Measurements from ENCODE around the gene KCTD3. TPM values are rescaled to one million over a fixed set of nuclear protein-coding genes. Genes with fewer than 3 reads are reported as not detected.

KCTD3 gene
- total and polyA plus RNA-seq, 10 of the 15 experiments (the other 5 are each of a cell fraction or from before 2014, with no cell fraction given) = 3.6 to 19.8 (median 10.7) TPM

DNA sequence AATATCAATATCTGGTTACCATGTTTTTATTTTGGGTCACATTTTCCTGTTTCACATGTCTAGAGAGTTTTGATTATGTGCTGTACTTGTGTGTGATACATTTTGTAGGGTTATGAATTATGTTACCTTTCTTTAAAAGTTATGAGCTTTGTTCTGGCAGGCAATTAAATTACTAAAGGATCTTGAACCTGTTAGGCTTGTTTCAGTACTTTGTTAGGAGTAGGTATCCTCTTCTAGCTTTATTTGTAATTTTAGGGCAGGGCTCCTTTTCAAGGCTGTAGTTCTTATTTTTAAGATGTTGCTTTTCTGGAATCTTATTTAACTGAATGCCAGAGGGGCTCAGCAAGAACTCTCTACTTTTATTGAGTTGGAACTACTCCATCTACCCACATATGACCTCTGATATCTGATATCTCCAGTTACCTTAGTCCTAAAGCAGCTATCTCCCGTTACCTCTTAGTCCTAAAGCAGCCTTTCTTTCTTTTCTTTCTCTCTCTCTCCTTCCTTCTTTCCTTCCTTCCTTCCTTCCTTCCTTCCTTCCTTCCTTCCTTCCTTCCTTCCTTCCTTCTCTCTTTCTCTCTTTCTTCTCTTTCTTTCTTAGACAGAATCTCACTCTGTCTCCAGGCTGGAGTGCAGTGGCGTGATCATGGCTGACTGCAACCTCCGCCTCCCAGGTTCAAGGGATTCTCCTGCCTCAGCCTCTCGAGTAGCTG, 23.8 kb downstream of the KCTD3 start (continued):
- no peak for TF ChIP-seq ZBTB11 (CRISPR knock-in tag; IDR thresholded peaks at IDR 0.05)

GRCh38 chr1:215594640-215595039, 27.5 kb downstream of the KCTD3 start:
- RAD21 ChIA-PET (ENCODE audit: unreplicated experiment) = interaction anchor here (1.3 kb wide), 1 partner anchor 24 kb away, joined by 3 read pairs; no protein-coding TSS in a partner anchor
- no peak for FAIRE-seq
- DNase-seq (ENCODE audit: low read depth, low spot score) = no peak
- POLR2A ChIA-PET = interaction anchor here (0.5 kb wide), 1 partner anchor 41 kb away, joined by 3 read pairs; no protein-coding TSS in a partner anchor
- CTCF ChIA-PET = interaction anchor here (0.9 to 2.1 kb wide), 4 partner anchors 8 to 27 kb away, joined by 3 to 10 read pairs (median 4); no protein-coding TSS in a partner anchor
- Histone ChIP-seq H3K27ac (ENCODE audit: control insufficient read depth, insufficient read depth) (no peak overlapping the region), H3K36me3 (ENCODE audit: control insufficient read depth in 2 of 2, insufficient read depth in 2 of 2, low read length in 1 of 2) (no peaks in the 10 kb centered on the region), H3K4me1 (ENCODE audit: control insufficient read depth, insufficient read depth, low read length) (peaks cover 5% of the 10 kb centered on the region; the same call in 1 of the 2 replicates), H3K9ac (ENCODE audit: control insufficient read depth, insufficient read depth, low read length) (no peak overlapping the region), H3K4me2 (ENCODE audit: control insufficient read depth, insufficient read depth) (no peak overlapping the region), H2AFZ (ENCODE audit: control insufficient read depth, low read depth, low read length) (no peak overlapping the region), H4K20me1 (ENCODE audit: control insufficient read depth, insufficient read depth) (no peaks in the 10 kb centered on the region), H3K9me3 (replicated peaks; ENCODE audit: control insufficient read depth, insufficient read depth, low read length) (no peaks in the 10 kb centered on the region), H3K4me3 (no peak overlapping the region), H3K79me2 (ENCODE audit: control insufficient read depth, insufficient read depth, low read length) (no peaks in the 10 kb centered on the region), H3K27me3 (replicated peaks in 1 of 2; ENCODE audit: control insufficient read depth in 2 of 2, insufficient read depth in 2 of 2, low read length in 1 of 2) (no peaks in the 10 kb centered on the region)
- intact Hi-C loops (cut with micrococcal nuclease; ENCODE audit: unreplicated experiment) (no loop called here), in situ Hi-C loops (cut with MboI) (no loop called here)
- BruUV-seq (replicated peaks) = no TSS peak
- ATAC-seq = no peak
- SMC1A ChIA-PET (ENCODE audit: uncharacterized antibody, unreplicated experiment) = interaction anchor here (0.9 to 1.8 kb wide), 5 partner anchors 8 to 39 kb away, joined by 3 to 6 read pairs (median 4); no protein-coding TSS in a partner anchor
- 75% methylated on average over 3 of the region's 3 CpGs for WGBS (ENCODE audit: insufficient coverage, insufficient replicate concordance, low lambda C conversion rate, missing lambda C conversion rate)
- TF ChIP-seq ZNF24 (IDR thresholded peaks at IDR 0.05) (no peak), ESRRA (IDR thresholded peaks at IDR 0.05; ENCODE audit: low read length) (no peak), ZBTB11 (CRISPR knock-in tag; IDR thresholded peaks at IDR 0.05) (no peak), HDGF (IDR thresholded peaks at IDR 0.05) (no peak), MLLT1 (IDR thresholded peaks at IDR 0.05) (no peak), MYB (IDR thresholded peaks at IDR 0.05; ENCODE audit: borderline replicate concordance, low read depth, low read length) (no peak), NFXL1 (IDR thresholded peaks at IDR 0.05; ENCODE audit: borderline replicate concordance) (no peak), ZSCAN29 (IDR thresholded peaks at IDR 0.05) (no peak), RUNX3 (IDR thresholded peaks at IDR 0.05; ENCODE audit: low read length) (no peak), CREM (IDR thresholded peaks at IDR 0.05; ENCODE audit: low read depth) (no peak), CHD1 (IDR thresholded peaks at IDR 0.05; ENCODE audit: low read depth, low read length) (no peak)
- TF ChIP-seq, protein P1, sequence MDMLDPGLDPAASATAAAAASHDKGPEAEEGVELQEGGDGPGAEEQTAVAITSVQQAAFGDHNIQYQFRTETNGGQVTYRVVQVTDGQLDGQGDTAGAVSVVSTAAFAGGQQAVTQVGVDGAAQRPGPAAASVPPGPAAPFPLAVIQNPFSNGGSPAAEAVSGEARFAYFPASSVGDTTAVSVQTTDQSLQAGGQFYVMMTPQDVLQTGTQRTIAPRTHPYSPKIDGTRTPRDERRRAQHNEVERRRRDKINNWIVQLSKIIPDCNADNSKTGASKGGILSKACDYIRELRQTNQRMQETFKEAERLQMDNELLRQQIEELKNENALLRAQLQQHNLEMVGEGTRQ (IDR thresholded peaks at IDR 0.05; ENCODE audit: borderline replicate concordance, low read depth, low read length) = no peak
